Measurements from ENCODE around the gene SEPTIN5. TPM values are rescaled to one million over a fixed set of nuclear protein-coding genes. Genes with fewer than 3 reads are reported as not detected.

SEPTIN5 gene
- total and polyA plus RNA-seq, 9 of the 15 experiments (the other 6 are each of a cell fraction or from before 2014, with no cell fraction given) = 0.03 to 195 (median 119) TPM

- no peak; the same call in none of the 2 replicates for TF ChIP-seq ZSCAN29 (IDR thresholded peaks at IDR 0.05)
- no peak for TF ChIP-seq ATF3 (IDR thresholded peaks at IDR 0.05)
- no peak for TF ChIP-seq ATF3 (CRISPR knock-in tag; conservative IDR thresholded peaks at IDR 0.05)
- no peak for TF ChIP-seq MAX (CRISPR knock-in tag; IDR thresholded peaks at IDR 0.05)
- no peak for TF ChIP-seq POLR3A (IDR thresholded peaks at IDR 0.05; ENCODE audit: borderline replicate concordance, extremely low read depth, insufficient read depth, insufficient read length)
- TF ChIP-seq ZNF217 (CRISPR knock-in tag; IDR thresholded peaks at IDR 0.05) = no peak
- no peak for TF ChIP-seq ZBTB8A (IDR thresholded peaks at IDR 0.05; ENCODE audit: partially characterized antibody)
- TF ChIP-seq ZEB2 (IDR thresholded peaks at IDR 0.05) = no peak
- no peak for TF ChIP-seq NR4A1 (CRISPR knock-in tag; IDR thresholded peaks at IDR 0.05)
- TF ChIP-seq NR4A1 (tag; IDR thresholded peaks at IDR 0.05) = no peak
- TF ChIP-seq JUND (IDR thresholded peaks at IDR 0.05; ENCODE audit: borderline replicate concordance, low read depth, low read length) = no peak
- TF ChIP-seq JUND (tag; IDR thresholded peaks at IDR 0.05; ENCODE audit: borderline replicate concordance, low read depth, low read length) = 0 out of 3 replicates have a peak, but pooled peaks have one; percentile 6
- TF ChIP-seq ZNF277 (CRISPR knock-in tag; IDR thresholded peaks at IDR 0.05; ENCODE audit: borderline replicate concordance) = no peak
- TF ChIP-seq L3MBTL2 (IDR thresholded peaks at IDR 0.05) = no peak
- TF ChIP-seq ZNF12 (CRISPR knock-in tag; IDR thresholded peaks at IDR 0.05) = no peak
- no peak for TF ChIP-seq ESRRA (IDR thresholded peaks at IDR 0.05; ENCODE audit: borderline replicate concordance, low read depth)
- TF ChIP-seq NELFE (IDR thresholded peaks at IDR 0.05; ENCODE audit: insufficient read depth, insufficient read length) = no peak
- no peak for TF ChIP-seq HSF4 (CRISPR knock-in tag; IDR thresholded peaks at IDR 0.05; ENCODE audit: borderline replicate concordance)
- no peak for TF ChIP-seq DEAF1 (CRISPR knock-in tag; IDR thresholded peaks at IDR 0.05)
- TF ChIP-seq TCF3 (CRISPR knock-in tag; IDR thresholded peaks at IDR 0.05) = no peak
- TF ChIP-seq SP2 (IDR thresholded peaks at IDR 0.05; ENCODE audit: extremely low read depth, low read depth, low read length, poor library complexity, severe bottlenecking) = no peak
- TF ChIP-seq HMG20A (CRISPR knock-in tag; conservative IDR thresholded peaks at IDR 0.05) = no peak
Measured at GRCh38 chr22:19718456-19719049, 4.2 kb downstream of the SEPTIN5 start (continued).
